ENCODE measurements around the gene CRISP2.

DNA sequence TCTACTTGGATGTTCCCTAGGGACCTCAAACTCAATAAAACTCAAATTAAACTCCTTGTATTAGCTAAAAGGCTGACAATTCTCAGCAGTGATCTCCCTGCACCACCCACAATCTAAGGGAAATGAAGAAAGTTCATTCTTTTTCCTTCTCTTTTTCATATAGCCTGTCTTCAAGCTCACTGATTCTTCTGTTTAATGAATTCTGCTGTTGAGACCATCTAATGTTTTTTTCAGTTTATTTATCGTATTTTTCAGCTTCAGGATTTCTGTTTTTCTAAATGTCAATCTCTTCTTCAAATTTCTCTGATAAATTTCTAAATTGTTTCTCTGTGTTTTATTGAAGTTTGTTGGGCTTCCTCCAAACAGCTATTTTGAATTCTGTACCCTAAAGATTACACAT is 19.8 kb downstream of the CRISP2 start:
- TF ChIP-seq, protein P1, sequence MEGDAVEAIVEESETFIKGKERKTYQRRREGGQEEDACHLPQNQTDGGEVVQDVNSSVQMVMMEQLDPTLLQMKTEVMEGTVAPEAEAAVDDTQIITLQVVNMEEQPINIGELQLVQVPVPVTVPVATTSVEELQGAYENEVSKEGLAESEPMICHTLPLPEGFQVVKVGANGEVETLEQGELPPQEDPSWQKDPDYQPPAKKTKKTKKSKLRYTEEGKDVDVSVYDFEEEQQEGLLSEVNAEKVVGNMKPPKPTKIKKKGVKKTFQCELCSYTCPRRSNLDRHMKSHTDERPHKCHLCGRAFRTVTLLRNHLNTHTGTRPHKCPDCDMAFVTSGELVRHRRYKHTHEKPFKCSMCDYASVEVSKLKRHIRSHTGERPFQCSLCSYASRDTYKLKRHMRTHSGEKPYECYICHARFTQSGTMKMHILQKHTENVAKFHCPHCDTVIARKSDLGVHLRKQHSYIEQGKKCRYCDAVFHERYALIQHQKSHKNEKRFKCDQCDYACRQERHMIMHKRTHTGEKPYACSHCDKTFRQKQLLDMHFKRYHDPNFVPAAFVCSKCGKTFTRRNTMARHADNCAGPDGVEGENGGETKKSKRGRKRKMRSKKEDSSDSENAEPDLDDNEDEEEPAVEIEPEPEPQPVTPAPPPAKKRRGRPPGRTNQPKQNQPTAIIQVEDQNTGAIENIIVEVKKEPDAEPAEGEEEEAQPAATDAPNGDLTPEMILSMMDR (IDR thresholded peaks at IDR 0.05; ENCODE audit: extremely low read depth in 1 of 2, insufficient read depth in 1 of 2, low read depth in 1 of 2, low read length in 2 of 2): no peak
- TF ChIP-seq EZH2 (IDR thresholded peaks at IDR 0.05; ENCODE audit: borderline replicate concordance, low read depth, low read length, severe bottlenecking): no peak
- no peak for TF ChIP-seq MYC (IDR thresholded peaks at IDR 0.05; ENCODE audit: low read depth, low read length)
- no peak for TF ChIP-seq POLR2A (IDR thresholded peaks at IDR 0.05; ENCODE audit: low read depth, low read length)
- no peak for TF ChIP-seq FOS (IDR thresholded peaks at IDR 0.05; ENCODE audit: borderline replicate concordance, insufficient read depth, low read length)
- TF ChIP-seq, protein P2, sequence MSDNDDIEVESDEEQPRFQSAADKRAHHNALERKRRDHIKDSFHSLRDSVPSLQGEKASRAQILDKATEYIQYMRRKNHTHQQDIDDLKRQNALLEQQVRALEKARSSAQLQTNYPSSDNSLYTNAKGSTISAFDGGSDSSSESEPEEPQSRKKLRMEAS (IDR thresholded peaks at IDR 0.05; ENCODE audit: insufficient read depth, insufficient read length): no peak
- TF ChIP-seq POLR2AphosphoS5 (IDR thresholded peaks at IDR 0.05; ENCODE audit: insufficient read depth, low read depth, low read length): no peak
